GM13977 (cell line): ENCODE results near the gene ALMS1.
"Not testable (repeated sequence)": the region's sequence is repeated elsewhere in the genome, so short reads cannot be mapped to it uniquely, and the experiment has no call there.

Source experiments
- DNase-seq: peaks from one replicate; pipeline ENCODE4 v3.0.0; 2012; ENCODE audit warnings: low spot score
- CTCF ChIP-seq: IDR thresholded peaks from 2 replicates; pipeline ENCODE4 v1.5.1; 2012; ENCODE audit warnings: mild to moderate bottlenecking, control low read depth; ENCODE audit not compliant: insufficient read depth; ENCODE audit errors: extremely low read depth, missing control alignments
- in situ Hi-C: fragments of 300-500 bp; cut with MboI; formaldehyde crosslinking; loops from one replicate; pipeline ENCODE4 v1.12.0; 2022; ENCODE audit warnings: low sequenced_read_pairs, low pct_unique_long_range_greater_than_20kb, mixed read lengths, inconsistent platforms; ENCODE audit not compliant: unreplicated experiment

Gene ALMS1

GRCh38 chr2:73603099-73603588, 217.5 kb downstream of the ALMS1 start:
- TF ChIP-seq CTCF: peak; percentile 22
- DNase-seq, in situ Hi-C loops: not testable (repeated sequence)

DNA sequence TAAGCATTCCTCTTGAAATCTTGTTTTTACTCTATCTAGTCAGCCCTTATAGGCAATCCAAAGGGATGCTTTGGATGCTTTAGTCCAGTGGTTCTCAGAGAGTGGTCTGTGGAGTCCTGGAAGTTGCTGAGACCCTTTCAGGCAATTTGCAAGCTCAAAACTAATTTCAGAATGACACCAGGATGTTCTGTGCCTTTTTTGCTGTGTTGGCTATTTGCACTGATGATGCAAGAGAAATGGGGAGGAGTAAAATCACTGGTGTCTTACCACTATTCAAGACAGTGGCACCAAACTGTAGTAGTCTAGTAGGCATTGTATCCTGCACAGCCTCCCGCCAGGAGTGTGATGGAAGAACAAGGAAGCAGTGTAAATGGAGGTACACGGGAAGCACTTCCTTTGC, 219.0 kb downstream of the ALMS1 start:
- in situ Hi-C loops, DNase-seq: not testable (repeated sequence)

DNA sequence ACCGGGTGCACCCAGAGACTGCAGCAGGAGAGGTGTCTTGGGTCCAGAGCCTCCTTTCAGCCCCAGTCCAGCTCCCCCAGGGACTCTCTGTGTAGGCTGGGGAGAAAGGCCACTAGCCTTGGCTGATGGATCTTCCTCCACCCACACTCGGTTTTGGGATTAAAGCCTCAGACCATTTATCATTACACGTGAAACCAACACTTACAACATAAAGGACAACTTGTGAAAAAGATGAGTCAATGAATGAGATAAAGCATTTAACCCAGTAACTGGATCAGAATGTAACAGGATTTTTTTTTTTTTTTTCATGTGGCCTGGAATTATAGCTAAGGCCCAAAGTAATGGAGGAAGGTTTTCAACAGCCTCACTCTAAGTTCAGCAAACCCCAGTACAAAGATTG, 224.5 kb downstream of the ALMS1 start:
- DNase-seq: no peak
- in situ Hi-C loops: no loop called here
- TF ChIP-seq CTCF: no peak

DNA sequence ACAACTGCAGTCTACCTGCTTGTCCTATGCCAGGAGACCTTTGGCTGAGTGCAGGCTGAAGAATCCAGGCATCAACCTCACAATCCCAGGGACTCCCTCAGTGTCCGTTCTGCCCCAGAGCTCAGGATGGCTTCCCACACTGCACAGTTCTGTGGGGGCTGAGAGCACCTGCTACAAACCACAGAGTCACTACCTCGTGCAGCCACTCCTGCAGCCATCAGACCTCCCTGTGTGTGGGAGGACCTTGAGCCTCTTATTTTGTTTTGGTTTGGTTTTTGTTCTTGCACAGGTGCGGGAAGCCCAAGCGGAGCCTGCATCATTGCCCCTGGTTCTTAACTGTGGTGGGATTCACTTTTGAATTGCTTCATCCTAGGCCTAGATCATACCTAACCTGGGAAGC, 225.6 kb downstream of the ALMS1 start:
- in situ Hi-C loops: no loop called here
- DNase-seq: peak; percentile 22
- no peak for TF ChIP-seq CTCF

- TF ChIP-seq CTCF: no peak
- in situ Hi-C loops: no loop called here
- no peak for DNase-seq
Measured at GRCh38 chr2:73611867-73612266, 226.2 kb downstream of the ALMS1 start.

- in situ Hi-C loops: no loop called here
- TF ChIP-seq CTCF: no peak
- DNase-seq: no peak
Measured at GRCh38 chr2:73614105-73614504, 228.5 kb downstream of the ALMS1 start.

DNA sequence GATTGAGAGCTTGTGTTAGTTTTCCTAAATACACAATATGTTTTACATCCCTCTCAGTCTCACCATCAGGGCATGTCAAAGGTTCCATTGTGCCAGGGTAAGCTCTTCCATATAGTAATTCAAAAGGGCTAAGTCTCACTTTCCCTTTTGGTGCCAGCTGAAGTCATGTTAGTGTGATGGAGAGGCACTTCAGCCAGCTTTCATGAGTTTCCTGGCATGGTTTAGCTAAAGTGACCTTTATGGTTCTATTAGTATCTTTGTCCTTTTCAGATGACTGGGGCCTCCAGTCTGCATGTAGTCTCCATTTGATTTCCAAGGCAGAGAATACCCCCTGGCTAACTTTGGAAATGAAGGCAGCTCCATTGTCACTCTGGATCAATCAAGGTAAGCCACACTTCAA, 229.4 kb downstream of the ALMS1 start:
- in situ Hi-C loops: no loop called here
- DNase-seq: no peak
- no peak for TF ChIP-seq CTCF
